Measurements from ENCODE around the gene CAMK2D.

CAMK2D gene

DNA sequence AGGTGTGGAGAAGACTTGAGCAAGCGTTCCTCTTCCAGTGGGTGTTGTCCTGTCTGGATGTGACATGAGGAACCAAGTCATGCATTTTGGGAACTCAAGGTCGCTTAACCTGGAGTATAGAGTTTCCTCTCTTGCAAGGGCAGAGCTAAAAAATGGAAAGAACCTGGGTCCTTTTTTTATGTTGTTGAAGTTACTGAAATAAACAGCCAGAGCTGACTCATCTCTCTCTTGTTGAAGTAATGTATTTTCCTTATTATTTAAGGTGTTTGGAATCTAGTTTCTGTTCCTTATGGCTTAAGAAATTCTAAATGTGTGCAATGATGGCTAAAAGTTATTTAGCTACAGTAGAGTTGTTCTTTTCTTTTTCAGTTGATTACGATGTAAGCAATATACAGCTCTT is 314.5 kb downstream of the CAMK2D start:
- H3K27ac ChIP-seq, result no peak overlapping the region
- TF ChIP-seq, protein P1, sequence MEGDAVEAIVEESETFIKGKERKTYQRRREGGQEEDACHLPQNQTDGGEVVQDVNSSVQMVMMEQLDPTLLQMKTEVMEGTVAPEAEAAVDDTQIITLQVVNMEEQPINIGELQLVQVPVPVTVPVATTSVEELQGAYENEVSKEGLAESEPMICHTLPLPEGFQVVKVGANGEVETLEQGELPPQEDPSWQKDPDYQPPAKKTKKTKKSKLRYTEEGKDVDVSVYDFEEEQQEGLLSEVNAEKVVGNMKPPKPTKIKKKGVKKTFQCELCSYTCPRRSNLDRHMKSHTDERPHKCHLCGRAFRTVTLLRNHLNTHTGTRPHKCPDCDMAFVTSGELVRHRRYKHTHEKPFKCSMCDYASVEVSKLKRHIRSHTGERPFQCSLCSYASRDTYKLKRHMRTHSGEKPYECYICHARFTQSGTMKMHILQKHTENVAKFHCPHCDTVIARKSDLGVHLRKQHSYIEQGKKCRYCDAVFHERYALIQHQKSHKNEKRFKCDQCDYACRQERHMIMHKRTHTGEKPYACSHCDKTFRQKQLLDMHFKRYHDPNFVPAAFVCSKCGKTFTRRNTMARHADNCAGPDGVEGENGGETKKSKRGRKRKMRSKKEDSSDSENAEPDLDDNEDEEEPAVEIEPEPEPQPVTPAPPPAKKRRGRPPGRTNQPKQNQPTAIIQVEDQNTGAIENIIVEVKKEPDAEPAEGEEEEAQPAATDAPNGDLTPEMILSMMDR (conservative IDR thresholded peaks at IDR 0.05), result no peak

DNA sequence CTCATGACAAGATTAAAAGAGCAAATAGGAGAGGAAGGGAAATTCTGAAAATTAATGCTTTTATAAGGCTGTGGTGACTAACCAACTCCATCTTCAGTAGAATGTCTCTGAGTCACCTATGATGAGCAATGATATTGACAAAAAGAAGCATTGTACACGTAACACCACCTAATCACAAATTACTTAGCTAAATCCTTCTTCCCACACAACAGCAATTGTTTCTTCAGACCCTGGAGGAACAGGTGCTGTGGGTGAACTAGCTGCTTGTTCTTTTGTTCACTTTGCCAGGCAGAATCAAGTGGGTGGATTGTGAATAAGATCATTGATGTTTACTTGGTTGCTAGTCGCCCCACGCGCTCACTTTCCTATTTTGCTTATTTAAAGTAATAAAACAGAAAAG is 315.5 kb downstream of the CAMK2D start:
- no peak overlapping the region for H3K27ac ChIP-seq
- TF ChIP-seq, protein P1 (conservative IDR thresholded peaks at IDR 0.05), result no peak

DNA sequence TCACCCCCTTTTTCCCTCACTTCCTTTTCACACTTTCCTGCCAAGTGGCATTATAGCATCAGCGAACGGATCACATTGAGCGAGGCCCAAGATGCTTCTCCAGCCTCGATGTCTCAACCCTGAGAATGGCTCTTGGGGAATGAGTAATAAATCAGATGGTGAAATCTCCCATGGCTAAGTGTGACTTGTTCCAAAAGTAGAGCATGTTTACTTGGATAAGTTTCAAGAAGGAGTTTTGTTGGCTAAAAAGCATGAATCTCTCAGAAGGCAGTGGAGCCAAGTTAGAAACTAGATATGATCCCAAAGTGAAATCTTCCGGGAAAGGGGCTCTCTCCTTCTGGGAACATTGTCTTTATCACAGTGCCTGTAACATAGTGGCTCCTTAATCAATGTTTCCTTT is 316.3 kb downstream of the CAMK2D start:
- no peak overlapping the region for H3K27ac ChIP-seq
- TF ChIP-seq, protein P1 (conservative IDR thresholded peaks at IDR 0.05), result no peak

DNA sequence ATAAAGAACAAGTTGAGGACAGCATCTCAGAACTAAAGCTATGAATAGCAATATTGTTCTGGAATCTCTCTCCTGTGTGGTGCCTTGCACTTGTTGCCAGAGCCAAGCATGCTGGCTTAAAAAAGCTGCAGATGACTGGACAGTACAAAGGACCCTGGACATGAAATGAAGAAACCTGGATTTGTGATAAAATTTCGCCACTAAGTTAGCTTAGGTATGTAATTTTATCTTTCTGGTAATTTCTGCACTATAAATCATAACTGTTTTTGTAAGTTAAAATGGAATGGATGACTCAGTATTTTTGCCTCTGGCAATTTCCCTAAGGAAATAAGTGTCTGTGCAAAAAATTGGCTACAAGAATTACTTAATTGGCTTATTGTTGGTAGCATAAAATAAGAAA is 317.2 kb downstream of the CAMK2D start:
- H3K27ac ChIP-seq, result no peak overlapping the region
- TF ChIP-seq, protein P1 (conservative IDR thresholded peaks at IDR 0.05), result no peak

DNA sequence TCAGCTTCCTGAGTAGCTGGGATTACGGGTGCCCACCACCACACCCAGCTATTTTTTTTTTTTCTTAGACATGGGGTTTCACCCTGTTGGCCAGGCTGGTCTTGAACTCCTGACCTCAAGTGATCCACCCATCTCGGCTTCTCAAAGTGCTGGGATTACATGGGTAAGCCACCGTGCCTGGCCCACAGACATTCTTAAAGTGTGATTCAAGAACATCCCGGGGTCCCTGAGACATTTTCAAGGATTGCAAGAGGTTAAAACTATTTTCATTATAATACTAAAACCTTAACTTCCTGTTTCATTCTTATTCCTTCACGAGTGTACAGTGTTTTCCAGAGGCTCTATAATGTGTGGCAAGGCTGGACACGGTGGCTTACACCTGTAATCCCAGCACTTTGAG is 318.7 kb downstream of the CAMK2D start:
- no peak overlapping the region for H3K27ac ChIP-seq
- TF ChIP-seq, protein P1 (conservative IDR thresholded peaks at IDR 0.05), result no peak

DNA sequence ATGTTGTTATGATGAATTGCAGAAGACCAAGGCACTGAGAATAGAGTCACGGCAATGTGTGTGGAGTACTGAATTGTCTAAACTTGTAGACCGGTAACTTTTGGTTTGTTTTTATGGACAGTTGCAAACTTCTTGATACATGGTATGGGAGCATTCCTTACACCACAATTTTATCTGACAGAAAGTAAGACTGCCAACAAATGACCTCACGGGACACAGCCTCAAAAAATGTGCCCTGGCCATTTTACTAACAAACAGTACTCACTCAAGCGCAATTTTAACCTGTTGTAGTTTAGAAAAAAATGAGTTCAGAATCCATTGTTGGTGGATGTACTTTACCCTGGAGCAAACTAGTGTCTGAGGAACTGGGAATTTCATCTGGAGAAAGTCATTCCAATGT is 321.2 kb downstream of the CAMK2D start:
- TF ChIP-seq, protein P1 (conservative IDR thresholded peaks at IDR 0.05), result no peak
- no peak overlapping the region for H3K27ac ChIP-seq

DNA sequence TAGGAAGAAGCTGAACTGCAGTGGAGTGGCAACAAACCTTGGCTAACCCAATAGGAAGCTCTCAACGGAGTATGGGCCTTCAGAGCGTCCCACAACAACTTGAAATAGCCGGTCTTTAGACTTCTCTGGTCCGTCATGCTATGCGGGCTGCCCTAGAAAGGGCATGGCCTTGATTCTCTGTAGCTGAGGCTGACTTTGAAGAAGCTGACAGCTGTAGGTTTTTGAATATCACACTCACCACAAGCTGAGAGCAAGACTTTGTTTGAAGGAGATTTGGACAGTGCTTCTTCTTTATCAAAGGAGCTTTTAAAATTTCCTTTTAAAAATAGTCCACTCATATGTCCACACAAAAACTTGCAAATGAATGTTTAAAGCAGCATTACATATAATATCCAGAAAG is 322.9 kb downstream of the CAMK2D start:
- no peak overlapping the region for H3K27ac ChIP-seq
- TF ChIP-seq, protein P1 (conservative IDR thresholded peaks at IDR 0.05), result no peak

DNA sequence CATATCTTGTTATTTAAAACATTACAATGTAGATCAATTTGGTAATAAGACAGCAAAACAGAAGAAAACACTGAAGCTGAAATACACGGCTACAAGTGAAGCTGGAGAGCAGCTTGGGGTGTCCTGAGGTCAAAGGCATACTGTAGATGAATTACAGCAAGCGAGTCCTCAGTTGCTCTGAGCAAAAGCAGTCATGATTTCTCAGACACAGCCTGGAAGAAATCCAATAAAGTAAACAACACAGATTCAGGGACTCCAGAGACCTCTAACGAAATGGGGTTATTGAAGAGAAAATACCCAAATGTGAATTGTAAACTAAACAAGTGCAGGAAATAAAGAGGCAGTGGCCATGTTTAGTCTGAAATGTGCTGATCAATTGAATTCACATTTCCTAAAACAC is 324.4 kb downstream of the CAMK2D start:
- TF ChIP-seq, protein P1 (conservative IDR thresholded peaks at IDR 0.05), result no peak
- no peak overlapping the region for H3K27ac ChIP-seq

All from VCaP (cell line).